AG09309 (cell line): ENCODE results near the gene WNT3A.
A peak's percentile ranks its signal among the peaks of the same experiment; 100 is the strongest.

Source experiments
- DNase-seq: peaks from one replicate; pipeline ENCODE4 v3.0.0-alpha.2; 2010; ENCODE audit warnings: low read depth
- H3K4me3 ChIP-seq: 2 replicates; pipeline ENCODE4 v1.5.1; 2011; ENCODE audit warnings: mild to moderate bottlenecking, low read depth, low read length, moderate library complexity; ENCODE audit not compliant: control insufficient read depth
- TF ChIP-seq, protein P1 (sequence below): IDR thresholded peaks from 2 replicates; pipeline ENCODE4 v1.5.1; 2011; ENCODE audit warnings: mild to moderate bottlenecking, low read depth, low read length, inconsistent platforms; ENCODE audit not compliant: insufficient read depth, control insufficient read depth; ENCODE audit errors: missing control alignments

The WNT3A gene

DNA sequence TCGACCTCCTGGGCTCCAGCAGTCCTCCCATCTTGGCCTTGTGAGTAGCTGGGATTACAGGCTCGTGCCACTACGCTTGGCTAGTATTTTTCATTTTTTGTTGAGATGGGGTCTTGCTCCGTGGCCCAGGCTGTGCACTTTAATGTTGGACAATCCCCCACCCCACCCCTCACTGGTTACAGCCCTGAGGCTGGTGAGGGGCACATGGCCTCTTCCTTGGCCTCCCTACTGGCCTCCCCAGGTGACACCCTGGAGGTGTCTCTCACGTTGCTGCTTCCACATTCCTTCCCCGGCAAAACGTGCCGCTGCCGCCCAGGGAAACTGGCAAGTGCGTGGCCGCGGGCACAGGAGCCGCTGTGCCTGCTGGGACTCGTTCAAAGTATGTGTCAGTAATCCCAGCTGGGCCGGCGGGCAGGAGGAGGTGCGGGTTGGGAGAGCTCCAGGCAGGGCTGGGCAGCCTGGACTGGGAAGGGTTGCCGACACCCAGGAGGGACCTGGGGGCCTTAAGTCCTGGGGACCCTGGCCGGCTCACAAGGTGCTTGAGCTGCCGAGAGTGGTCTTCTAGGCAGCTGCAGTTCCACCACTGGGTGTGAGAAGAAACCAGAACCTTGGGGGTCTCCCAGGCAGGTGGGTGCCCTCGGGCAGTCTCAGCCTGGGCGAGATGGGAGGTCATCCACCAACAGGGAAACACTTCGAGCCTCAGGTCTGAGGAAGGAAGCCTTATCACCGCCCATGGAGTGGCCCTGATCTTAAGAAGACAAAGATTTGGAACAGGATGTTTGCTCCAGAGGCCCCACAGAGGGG lies 6.5 kb downstream of the WNT3A start:
- H3K4me3 ChIP-seq = no peak overlapping the region
- DNase-seq = no peak
- TF ChIP-seq, protein P1, sequence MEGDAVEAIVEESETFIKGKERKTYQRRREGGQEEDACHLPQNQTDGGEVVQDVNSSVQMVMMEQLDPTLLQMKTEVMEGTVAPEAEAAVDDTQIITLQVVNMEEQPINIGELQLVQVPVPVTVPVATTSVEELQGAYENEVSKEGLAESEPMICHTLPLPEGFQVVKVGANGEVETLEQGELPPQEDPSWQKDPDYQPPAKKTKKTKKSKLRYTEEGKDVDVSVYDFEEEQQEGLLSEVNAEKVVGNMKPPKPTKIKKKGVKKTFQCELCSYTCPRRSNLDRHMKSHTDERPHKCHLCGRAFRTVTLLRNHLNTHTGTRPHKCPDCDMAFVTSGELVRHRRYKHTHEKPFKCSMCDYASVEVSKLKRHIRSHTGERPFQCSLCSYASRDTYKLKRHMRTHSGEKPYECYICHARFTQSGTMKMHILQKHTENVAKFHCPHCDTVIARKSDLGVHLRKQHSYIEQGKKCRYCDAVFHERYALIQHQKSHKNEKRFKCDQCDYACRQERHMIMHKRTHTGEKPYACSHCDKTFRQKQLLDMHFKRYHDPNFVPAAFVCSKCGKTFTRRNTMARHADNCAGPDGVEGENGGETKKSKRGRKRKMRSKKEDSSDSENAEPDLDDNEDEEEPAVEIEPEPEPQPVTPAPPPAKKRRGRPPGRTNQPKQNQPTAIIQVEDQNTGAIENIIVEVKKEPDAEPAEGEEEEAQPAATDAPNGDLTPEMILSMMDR = no peak

GRCh38 chr1:228013935-228014930 lies 7.4 kb downstream of the WNT3A start:
- TF ChIP-seq, protein P1 = no peak
- H3K4me3 ChIP-seq = no peak overlapping the region
- no peak for DNase-seq

- peak; percentile 8 for DNase-seq
Observed at GRCh38 chr1:228015276-228016180, 8.7 kb downstream of the WNT3A start.

DNA sequence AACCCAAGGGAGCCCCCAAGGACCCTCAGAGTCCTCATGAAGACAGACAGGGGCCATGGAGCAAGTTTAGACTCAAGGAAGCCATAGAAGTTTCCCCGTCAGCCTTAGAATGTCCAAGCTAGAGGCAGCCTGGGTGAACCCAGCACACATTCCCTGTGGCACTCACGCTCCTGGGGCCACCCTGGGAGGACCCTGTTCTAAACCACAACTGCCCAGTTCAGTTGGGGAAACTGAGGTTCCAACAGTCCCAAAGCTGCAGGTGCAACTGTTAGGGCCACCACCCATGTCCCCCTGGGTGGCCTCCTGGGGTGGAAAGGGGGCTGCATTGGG lies 9.3 kb downstream of the WNT3A start:
- TF ChIP-seq, protein P1 = no peak
- DNase-seq = no peak
- no peak overlapping the region for H3K4me3 ChIP-seq

More at GRCh38 chr1:228015276-228016180, 8.7 kb downstream of the WNT3A start:
- H3K4me3 ChIP-seq = no peak overlapping the region
- TF ChIP-seq, protein P1 = no peak

DNA sequence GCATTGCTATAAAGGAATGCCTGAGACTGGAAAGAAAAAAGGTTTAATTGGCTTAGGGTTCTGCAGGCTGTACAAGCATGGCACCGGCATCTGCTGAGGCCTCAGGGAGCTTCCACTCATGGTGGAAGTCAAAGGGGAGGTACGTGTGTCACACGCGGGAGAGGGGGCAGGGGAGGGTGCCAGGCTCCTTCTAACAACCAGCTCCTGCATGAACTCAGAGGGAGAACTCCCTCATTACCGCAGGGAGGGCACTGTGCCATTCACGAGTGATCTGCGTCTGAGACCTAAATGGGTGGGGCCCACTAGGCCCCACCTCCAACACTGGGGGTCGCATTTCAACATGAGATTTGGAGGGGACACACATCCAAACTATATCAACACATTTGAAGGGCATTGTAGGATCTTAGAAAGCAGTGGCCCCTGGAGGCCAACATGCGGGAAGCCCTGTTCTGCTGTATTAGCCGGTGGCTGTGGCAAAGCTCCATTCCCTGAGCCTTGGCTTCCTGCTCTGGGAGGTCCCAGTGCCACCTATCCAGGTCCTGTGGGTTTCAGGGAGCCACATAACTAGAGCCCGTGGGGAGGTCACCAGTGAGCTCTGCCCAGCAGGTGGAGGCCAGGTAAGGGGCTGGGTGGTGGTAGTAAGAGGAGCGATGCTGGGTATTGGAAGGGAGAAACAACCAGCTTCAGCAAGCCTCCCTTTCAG lies 10.0 kb downstream of the WNT3A start:
- TF ChIP-seq, protein P1 = no peak

More for the DNA sequence above, 10.0 kb downstream of the WNT3A start:
- no peak for DNase-seq
- no peak overlapping the region for H3K4me3 ChIP-seq
